Measurements from ENCODE around the gene RHBDL2. TPM values are rescaled to one million over a fixed set of nuclear protein-coding genes. Genes with fewer than 3 reads are reported as not detected.
"Not testable (repeated sequence)": the region's sequence is repeated elsewhere in the genome, so short reads cannot be mapped to it uniquely, and the experiment has no call there.

Gene RHBDL2
- total and polyA plus RNA-seq, 9 of the 15 experiments (the other 6 are each of a cell fraction or from before 2014, with no cell fraction given), result not detected

DNA sequence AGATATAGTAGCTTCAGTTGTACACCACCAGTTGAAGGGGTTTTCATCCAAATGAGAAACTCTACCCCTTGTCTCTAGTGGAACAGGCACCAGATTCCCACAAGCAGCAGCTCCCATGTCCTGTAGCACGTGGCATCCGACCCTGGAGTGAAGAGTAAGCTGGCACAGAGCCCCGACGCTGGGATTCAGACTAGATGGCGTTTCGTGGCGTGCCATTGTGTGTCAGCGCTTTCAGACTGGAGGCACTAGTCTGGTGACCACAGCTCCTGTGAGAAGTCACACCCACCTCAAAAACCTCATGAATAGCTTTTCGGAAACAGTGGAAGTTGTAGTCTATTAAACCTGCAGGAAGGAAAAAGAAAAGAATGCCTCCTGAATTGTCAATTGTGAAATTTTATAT is 102.3 kb downstream of the RHBDL2 start (continued):
- TF ChIP-seq, protein P1, sequence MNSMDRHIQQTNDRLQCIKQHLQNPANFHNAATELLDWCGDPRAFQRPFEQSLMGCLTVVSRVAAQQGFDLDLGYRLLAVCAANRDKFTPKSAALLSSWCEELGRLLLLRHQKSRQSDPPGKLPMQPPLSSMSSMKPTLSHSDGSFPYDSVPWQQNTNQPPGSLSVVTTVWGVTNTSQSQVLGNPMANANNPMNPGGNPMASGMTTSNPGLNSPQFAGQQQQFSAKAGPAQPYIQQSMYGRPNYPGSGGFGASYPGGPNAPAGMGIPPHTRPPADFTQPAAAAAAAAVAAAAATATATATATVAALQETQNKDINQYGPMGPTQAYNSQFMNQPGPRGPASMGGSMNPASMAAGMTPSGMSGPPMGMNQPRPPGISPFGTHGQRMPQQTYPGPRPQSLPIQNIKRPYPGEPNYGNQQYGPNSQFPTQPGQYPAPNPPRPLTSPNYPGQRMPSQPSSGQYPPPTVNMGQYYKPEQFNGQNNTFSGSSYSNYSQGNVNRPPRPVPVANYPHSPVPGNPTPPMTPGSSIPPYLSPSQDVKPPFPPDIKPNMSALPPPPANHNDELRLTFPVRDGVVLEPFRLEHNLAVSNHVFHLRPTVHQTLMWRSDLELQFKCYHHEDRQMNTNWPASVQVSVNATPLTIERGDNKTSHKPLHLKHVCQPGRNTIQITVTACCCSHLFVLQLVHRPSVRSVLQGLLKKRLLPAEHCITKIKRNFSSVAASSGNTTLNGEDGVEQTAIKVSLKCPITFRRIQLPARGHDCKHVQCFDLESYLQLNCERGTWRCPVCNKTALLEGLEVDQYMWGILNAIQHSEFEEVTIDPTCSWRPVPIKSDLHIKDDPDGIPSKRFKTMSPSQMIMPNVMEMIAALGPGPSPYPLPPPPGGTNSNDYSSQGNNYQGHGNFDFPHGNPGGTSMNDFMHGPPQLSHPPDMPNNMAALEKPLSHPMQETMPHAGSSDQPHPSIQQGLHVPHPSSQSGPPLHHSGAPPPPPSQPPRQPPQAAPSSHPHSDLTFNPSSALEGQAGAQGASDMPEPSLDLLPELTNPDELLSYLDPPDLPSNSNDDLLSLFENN (IDR thresholded peaks at IDR 0.05; ENCODE audit: low read depth in 2 of 2, low read length in 2 of 2), result no peak
- TF ChIP-seq ZZZ3 (IDR thresholded peaks at IDR 0.05), result no peak

DNA sequence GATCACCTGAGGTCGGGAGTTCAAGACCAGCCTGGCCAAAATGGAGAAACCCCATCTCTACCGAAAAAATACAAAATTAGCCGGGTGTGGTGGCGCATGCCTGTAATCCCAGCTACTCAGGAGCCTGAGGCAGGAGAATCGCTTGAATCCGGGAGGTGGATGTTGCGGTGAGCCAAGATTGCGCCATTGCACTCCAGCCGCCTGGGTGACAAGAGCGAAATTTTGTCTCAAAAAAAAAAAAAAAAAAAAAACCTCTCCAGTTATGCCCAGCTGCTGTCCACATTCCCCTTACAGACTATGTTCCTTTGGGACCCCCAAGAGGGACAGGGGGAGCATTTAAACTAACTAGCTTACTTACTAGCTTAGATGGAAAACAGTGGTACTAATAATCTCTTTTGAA is 105.3 kb downstream of the RHBDL2 start:
- H3K27ac ChIP-seq (ENCODE audit: extremely low read depth, low read depth, low read length); H3K4me1 ChIP-seq (replicated peaks in 1 of 2; ENCODE audit: control insufficient read depth in 2 of 2, insufficient read depth in 2 of 2, low read length in 2 of 2); H3K9me1 ChIP-seq (ENCODE audit: control insufficient read depth, insufficient read depth, low read length); H2AFZ ChIP-seq (ENCODE audit: low read depth, low read length); H3K4me2 ChIP-seq (ENCODE audit: insufficient read depth, low read length); in situ Hi-C loops (cut with MboI); FAIRE-seq; H3K9ac ChIP-seq (ENCODE audit: insufficient read depth in 1 of 2, low read depth in 2 of 2, low read length in 2 of 2); DNase-seq (ENCODE audit: extremely low read depth in 1 of 4, low spot score in 3 of 4); H3K79me2 ChIP-seq (ENCODE audit: control insufficient read depth, insufficient read depth, low read length); BruUV-seq (replicated peaks); H3K27me3 ChIP-seq (ENCODE audit: control insufficient read depth in 2 of 2, insufficient read depth in 2 of 2, low read length in 2 of 2); H4K20me1 ChIP-seq (replicated peaks; ENCODE audit: control insufficient read depth, insufficient read depth, low read length); H3K9me3 ChIP-seq (replicated peaks; ENCODE audit: control insufficient read depth, insufficient read depth, low read depth, low read length); H3K4me3 ChIP-seq; ATAC-seq: not testable (repeated sequence)
- H3K36me3 ChIP-seq (ENCODE audit: control insufficient read depth, insufficient read depth, low read length), result peaks cover 16% of the 10 kb centered on the region; the same call in 1 of the 3 replicates
- 52% methylated on average over 10 of the region's 10 CpGs for WGBS (ENCODE audit: insufficient coverage, low coverage, missing lambda C conversion rate)
- CTCF ChIA-PET (ENCODE audit: low intra/inter-chr PET ratio), result interaction anchor here (0.6 to 2.9 kb wide), 2 partner anchors 228 to 810 kb away, joined by 5 to 17 read pairs; no protein-coding TSS in a partner anchor
- intact Hi-C loops (cut with micrococcal nuclease), result loop anchor here (5.0 kb wide), 2 partner anchors 229 to 799 kb away; no protein-coding TSS in a partner anchor
- POLR2A ChIA-PET, result interaction anchor here (0.6 to 0.8 kb wide), 2 partner anchors 10 to 606 kb away, joined by 3 to 4 read pairs; no protein-coding TSS in a partner anchor

Small RNA genes lying within 50 kb of the gene (small RNA-seq; reads per million reads assigned to genes)
- gene GJA9-MYCBP, result not detected
- gene RF00019, result not detected
- gene RNU6-605P, result not detected

Other genes starting within 250 kb of the RHBDL2 start
- 3.9 and 4.4 TPM in 2 replicates for gene RRAGC, start 82.1 kb downstream of the RHBDL2 start, total RNA-seq (2014; rRNA removed)
- gene RRAGC, start 82.1 kb downstream of the RHBDL2 start, total RNA-seq (2014; rRNA removed; fragmentation: Illumina TruSeq; extraction: Trizol), result 10.7 and 11.9 TPM in 2 replicates
- gene RRAGC, start 82.1 kb downstream of the RHBDL2 start, total RNA-seq (2015; rRNA removed; fragmentation: Illumina TruSeq; extraction: Trizol), result 13.1 and 13.4 TPM in 2 replicates
- 13.6 and 14.6 TPM in 2 replicates for gene RRAGC, start 82.1 kb downstream of the RHBDL2 start, total RNA-seq (2021)
- 9.4 and 10.9 TPM in 2 replicates for gene RRAGC, start 82.1 kb downstream of the RHBDL2 start, polyA plus RNA-seq (2011; rRNA removed)
- 14.2 and 14.8 TPM in 2 replicates for gene RRAGC, start 82.1 kb downstream of the RHBDL2 start, polyA plus RNA-seq (2014; fragmentation: Illumina TruSeq; extraction: Trizol)
- gene RRAGC, start 82.1 kb downstream of the RHBDL2 start, polyA plus RNA-seq (2014; fragmentation: Nextera tagmentation; extraction: Ambion mirVana), result 10 to 100 TPM; 10.4 to 16.9 TPM
- 7.3 and 10.6 TPM in 2 replicates for gene RRAGC, start 82.1 kb downstream of the RHBDL2 start, polyA plus RNA-seq (2014; rRNA removed)
- gene MYCBP, start 68.5 kb downstream of the RHBDL2 start, total RNA-seq (2014; rRNA removed), result 32.3 and 33.5 TPM in 2 replicates
- 76.2 and 86.3 TPM in 2 replicates for gene MYCBP, start 68.5 kb downstream of the RHBDL2 start, total RNA-seq (2014; rRNA removed; fragmentation: Illumina TruSeq; extraction: Trizol)
- gene MYCBP, start 68.5 kb downstream of the RHBDL2 start, total RNA-seq (2015; rRNA removed; fragmentation: Illumina TruSeq; extraction: Trizol), result 43.9 and 49.6 TPM in 2 replicates
- 78.9 and 92.3 TPM in 2 replicates for gene MYCBP, start 68.5 kb downstream of the RHBDL2 start, total RNA-seq (2021)
- gene MYCBP, start 68.5 kb downstream of the RHBDL2 start, polyA plus RNA-seq (2011; rRNA removed), result 61.3 and 72.9 TPM in 2 replicates
- 64.4 and 71.2 TPM in 2 replicates for gene MYCBP, start 68.5 kb downstream of the RHBDL2 start, polyA plus RNA-seq (2014; fragmentation: Illumina TruSeq; extraction: Trizol)
- 100 to 1,000 TPM; 227 to 253 TPM for gene MYCBP, start 68.5 kb downstream of the RHBDL2 start, polyA plus RNA-seq (2014; fragmentation: Nextera tagmentation; extraction: Ambion mirVana)
- gene MYCBP, start 68.5 kb downstream of the RHBDL2 start, polyA plus RNA-seq (2014; rRNA removed), result 51.4 and 53.7 TPM in 2 replicates
- gene GJA9, start 60.2 kb downstream of the RHBDL2 start, total RNA-seq (2014; rRNA removed), result not detected in 2 replicates
- not detected in 2 replicates for gene GJA9, start 60.2 kb downstream of the RHBDL2 start, total RNA-seq (2014; rRNA removed; fragmentation: Illumina TruSeq; extraction: Trizol)
- gene GJA9, start 60.2 kb downstream of the RHBDL2 start, total RNA-seq (2015; rRNA removed; fragmentation: Illumina TruSeq; extraction: Trizol), result not detected in 2 replicates
- not detected in 2 replicates for gene GJA9, start 60.2 kb downstream of the RHBDL2 start, total RNA-seq (2021)
- gene GJA9, start 60.2 kb downstream of the RHBDL2 start, polyA plus RNA-seq (2011; rRNA removed), result not detected in 2 replicates
- not detected in 2 replicates for gene GJA9, start 60.2 kb downstream of the RHBDL2 start, polyA plus RNA-seq (2014; fragmentation: Illumina TruSeq; extraction: Trizol)
- not detected for gene GJA9, start 60.2 kb downstream of the RHBDL2 start, polyA plus RNA-seq (2014; fragmentation: Nextera tagmentation; extraction: Ambion mirVana)
- not detected in 2 replicates for gene GJA9, start 60.2 kb downstream of the RHBDL2 start, polyA plus RNA-seq (2014; rRNA removed)
- gene AKIRIN1, start 49.4 kb upstream of the RHBDL2 start, total RNA-seq (2014; rRNA removed), result 68.9 and 72.4 TPM in 2 replicates
- gene AKIRIN1, start 49.4 kb upstream of the RHBDL2 start, total RNA-seq (2014; rRNA removed; fragmentation: Illumina TruSeq; extraction: Trizol), result 81.7 and 86.5 TPM in 2 replicates
- gene AKIRIN1, start 49.4 kb upstream of the RHBDL2 start, total RNA-seq (2015; rRNA removed; fragmentation: Illumina TruSeq; extraction: Trizol), result 76.2 and 83.4 TPM in 2 replicates
- 86.0 and 87.8 TPM in 2 replicates for gene AKIRIN1, start 49.4 kb upstream of the RHBDL2 start, total RNA-seq (2021)
- 95.0 and 139 TPM in 2 replicates for gene AKIRIN1, start 49.4 kb upstream of the RHBDL2 start, polyA plus RNA-seq (2011; rRNA removed)
- 91.4 and 103 TPM in 2 replicates for gene AKIRIN1, start 49.4 kb upstream of the RHBDL2 start, polyA plus RNA-seq (2014; fragmentation: Illumina TruSeq; extraction: Trizol)
- gene AKIRIN1, start 49.4 kb upstream of the RHBDL2 start, polyA plus RNA-seq (2014; fragmentation: Nextera tagmentation; extraction: Ambion mirVana), result 10 to 100 TPM; 11.5 to 17.6 TPM
- gene AKIRIN1, start 49.4 kb upstream of the RHBDL2 start, polyA plus RNA-seq (2014; rRNA removed), result 85.1 and 87.2 TPM in 2 replicates
- 1,178 and 1,281 TPM in 2 replicates for gene NDUFS5, start 84.5 kb upstream of the RHBDL2 start, total RNA-seq (2014; rRNA removed)
- 1,116 and 1,227 TPM in 2 replicates for gene NDUFS5, start 84.5 kb upstream of the RHBDL2 start, total RNA-seq (2014; rRNA removed; fragmentation: Illumina TruSeq; extraction: Trizol)
- 976 and 1,027 TPM in 2 replicates for gene NDUFS5, start 84.5 kb upstream of the RHBDL2 start, total RNA-seq (2015; rRNA removed; fragmentation: Illumina TruSeq; extraction: Trizol)
- 499 and 523 TPM in 2 replicates for gene NDUFS5, start 84.5 kb upstream of the RHBDL2 start, total RNA-seq (2021)
- 839 and 1,074 TPM in 2 replicates for gene NDUFS5, start 84.5 kb upstream of the RHBDL2 start, polyA plus RNA-seq (2011; rRNA removed)
- gene NDUFS5, start 84.5 kb upstream of the RHBDL2 start, polyA plus RNA-seq (2014; fragmentation: Illumina TruSeq; extraction: Trizol), result 1,614 and 1,625 TPM in 2 replicates
- 1,000 to 10,000 TPM; 2,515 to 2,737 TPM for gene NDUFS5, start 84.5 kb upstream of the RHBDL2 start, polyA plus RNA-seq (2014; fragmentation: Nextera tagmentation; extraction: Ambion mirVana)
- gene NDUFS5, start 84.5 kb upstream of the RHBDL2 start, polyA plus RNA-seq (2014; rRNA removed), result 1,487 and 1,540 TPM in 2 replicates

Data from K562 (cell line).